ENCODE data around the gene SFXN5.

Gene SFXN5

GRCh38 chr2:73072129-73072395 lies 550 bp upstream of the SFXN5 start:
- Histone ChIP-seq H3K9me3 (no peaks in the 10 kb centered on the region), H3K36me3 (peaks cover 0 to 34% (median 12%) of the 10 kb centered on the region in 3 donors), H3K4me1 (peaks cover 0 to 28% (median 27%) of the 10 kb centered on the region in 4 donors), H3K27me3 (no peaks in the 10 kb centered on the region), H3K4me3 (peak overlapping the region; percentile 89 to 94), H3K27ac (peak overlapping the region; percentile 79 to 88)
- DNase-seq = no peak
- intact Hi-C loops (cut with DNase I; ENCODE audit: low total_unique reads) = no loop called here
- no peak for TF ChIP-seq CTCF (IDR thresholded peaks at IDR 0.05)

GRCh38 chr2:73070643-73071359 lies 711 bp downstream of the SFXN5 start:
- no peaks in the 10 kb centered on the region for H3K27me3 ChIP-seq
- H3K27ac ChIP-seq = peak overlapping the region; percentile 79 to 88
- H3K4me3 ChIP-seq = peak overlapping the region; percentile 89 to 94
- H3K36me3 ChIP-seq = peaks cover 0 to 21% (median 10%) of the 10 kb centered on the region in 3 donors
- H3K9me3 ChIP-seq = no peaks in the 10 kb centered on the region
- H3K4me1 ChIP-seq = peaks cover 0 to 28% (median 27%) of the 10 kb centered on the region in 4 donors
- DNase-seq = no peak
- intact Hi-C loops (cut with DNase I; ENCODE audit: low total_unique reads) = loop anchor here (2.0 kb wide), 1 partner anchor 42 kb away; the partner anchor contains the start of gene RAB11FIP5
- TF ChIP-seq CTCF (IDR thresholded peaks at IDR 0.05) = no peak

GRCh38 chr2:73069855-73070642 lies 1.5 kb downstream of the SFXN5 start:
- no peak for DNase-seq
- peak overlapping the region; percentile 79 to 88 for H3K27ac ChIP-seq
- peaks cover 0 to 28% (median 27%) of the 10 kb centered on the region in 4 donors for H3K4me1 ChIP-seq
- no peaks in the 10 kb centered on the region for H3K27me3 ChIP-seq
- peak overlapping the region; percentile 89 to 94 for H3K4me3 ChIP-seq
- intact Hi-C loops (cut with DNase I; ENCODE audit: low total_unique reads) = loop anchor here (2.0 kb wide), 1 partner anchor 43 kb away; the partner anchor contains the start of gene RAB11FIP5
- H3K36me3 ChIP-seq = peaks cover 0 to 14% (median 2%) of the 10 kb centered on the region in 3 donors
- no peak for TF ChIP-seq CTCF (IDR thresholded peaks at IDR 0.05)
- H3K9me3 ChIP-seq = no peaks in the 10 kb centered on the region

GRCh38 chr2:73069041-73069854 lies 2.3 kb downstream of the SFXN5 start:
- DNase-seq = no peak
- H3K4me3 ChIP-seq = peak overlapping the region; percentile 89 to 94
- H3K4me1 ChIP-seq = peaks cover 0 to 28% (median 27%) of the 10 kb centered on the region in 4 donors
- intact Hi-C loops (cut with DNase I; ENCODE audit: low total_unique reads) = no loop called here
- H3K27ac ChIP-seq = no peak overlapping the region
- H3K9me3 ChIP-seq = no peaks in the 10 kb centered on the region
- TF ChIP-seq CTCF (IDR thresholded peaks at IDR 0.05) = no peak
- no peaks in the 10 kb centered on the region for H3K27me3 ChIP-seq
- H3K36me3 ChIP-seq = peaks cover 0 to 6% (median 0%) of the 10 kb centered on the region in 3 donors

- H3K27me3 ChIP-seq = no peaks in the 10 kb centered on the region
- no peak for DNase-seq
- H3K27ac ChIP-seq = no peak overlapping the region
- intact Hi-C loops (cut with DNase I; ENCODE audit: low total_unique reads) = no loop called here
- no peak for TF ChIP-seq CTCF (IDR thresholded peaks at IDR 0.05)
- peaks cover 0 to 34% (median 27%) of the 10 kb centered on the region in 4 donors for H3K4me1 ChIP-seq
- H3K36me3 ChIP-seq = no peaks in the 10 kb centered on the region
- no peaks in the 10 kb centered on the region for H3K9me3 ChIP-seq
- no peak overlapping the region for H3K4me3 ChIP-seq
These were observed 3.4 kb downstream of the SFXN5 start for GRCh38 chr2:73068147-73068546.
